Stimulated activated naive CD4-positive, alpha-beta T cell (primary cell): ENCODE measurements around the gene SH3BP1.
"Not testable (repeated sequence)": the region's sequence is repeated elsewhere in the genome, so short reads cannot be mapped to it uniquely, and the experiment has no call there.

Source experiments
- DNase-seq, 6 experiments: peaks; one replicate each; lab custom pipeline; 2025; lab: John Stamatoyannopoulos, UW

SH3BP1 gene

DNA sequence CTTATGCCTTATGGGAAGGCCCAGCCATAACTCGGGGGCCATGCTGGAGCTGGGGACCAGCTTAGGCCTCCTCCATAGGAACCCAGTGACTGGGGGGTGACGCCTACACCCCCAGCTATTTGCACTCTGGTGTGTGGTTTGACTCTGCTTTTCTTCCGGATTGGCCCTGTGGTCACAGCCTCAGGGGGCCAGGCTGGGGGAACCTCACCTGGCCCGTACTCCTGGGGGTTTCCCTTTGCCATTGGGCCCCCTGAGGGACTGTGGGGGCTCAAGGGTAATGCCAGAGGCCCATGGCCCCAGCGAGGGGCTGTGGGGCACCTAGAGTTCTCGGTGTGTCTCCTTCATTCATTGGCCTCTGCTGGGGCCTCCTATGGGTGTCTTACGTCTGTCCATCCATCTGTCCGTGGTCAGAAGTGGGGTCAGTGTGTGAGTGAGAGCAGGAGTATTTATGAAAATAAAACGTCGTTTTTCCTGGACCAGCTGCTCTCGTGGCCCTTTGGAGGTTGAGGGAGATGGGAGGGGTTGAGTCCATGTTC, 6.3 kb upstream of the SH3BP1 start:
- no peak for DNase-seq

- peak in 3 of 6 experiments; percentile 13 to 35 (median 18) for DNase-seq
Observed at GRCh38 chr22:37633625-37634416, 5.6 kb upstream of the SH3BP1 start.

- peak in 1 of 6 experiments; percentile 15 for DNase-seq
Observed at GRCh38 chr22:37634417-37634924, 5.0 kb upstream of the SH3BP1 start.

DNA sequence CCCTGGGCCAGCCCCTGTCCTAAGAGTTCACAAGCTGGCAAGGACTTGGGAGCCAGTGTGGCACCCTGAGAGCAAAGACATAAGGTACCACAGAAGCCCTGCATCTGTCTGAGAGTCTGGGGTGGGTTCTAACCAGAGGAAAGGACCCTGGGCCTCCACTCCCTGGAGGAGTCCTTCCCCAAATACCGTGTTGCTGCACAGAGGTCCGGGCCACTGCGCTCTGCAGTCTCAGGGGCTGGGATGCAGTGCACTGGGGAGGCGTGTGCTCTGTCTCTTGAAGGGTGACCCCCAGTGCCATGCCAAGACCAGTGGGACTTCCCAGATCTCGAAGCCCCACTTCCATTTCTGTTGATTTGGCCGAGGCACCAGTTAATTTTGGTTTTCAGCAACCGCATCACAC, 4.3 kb upstream of the SH3BP1 start:
- DNase-seq = no peak

DNA sequence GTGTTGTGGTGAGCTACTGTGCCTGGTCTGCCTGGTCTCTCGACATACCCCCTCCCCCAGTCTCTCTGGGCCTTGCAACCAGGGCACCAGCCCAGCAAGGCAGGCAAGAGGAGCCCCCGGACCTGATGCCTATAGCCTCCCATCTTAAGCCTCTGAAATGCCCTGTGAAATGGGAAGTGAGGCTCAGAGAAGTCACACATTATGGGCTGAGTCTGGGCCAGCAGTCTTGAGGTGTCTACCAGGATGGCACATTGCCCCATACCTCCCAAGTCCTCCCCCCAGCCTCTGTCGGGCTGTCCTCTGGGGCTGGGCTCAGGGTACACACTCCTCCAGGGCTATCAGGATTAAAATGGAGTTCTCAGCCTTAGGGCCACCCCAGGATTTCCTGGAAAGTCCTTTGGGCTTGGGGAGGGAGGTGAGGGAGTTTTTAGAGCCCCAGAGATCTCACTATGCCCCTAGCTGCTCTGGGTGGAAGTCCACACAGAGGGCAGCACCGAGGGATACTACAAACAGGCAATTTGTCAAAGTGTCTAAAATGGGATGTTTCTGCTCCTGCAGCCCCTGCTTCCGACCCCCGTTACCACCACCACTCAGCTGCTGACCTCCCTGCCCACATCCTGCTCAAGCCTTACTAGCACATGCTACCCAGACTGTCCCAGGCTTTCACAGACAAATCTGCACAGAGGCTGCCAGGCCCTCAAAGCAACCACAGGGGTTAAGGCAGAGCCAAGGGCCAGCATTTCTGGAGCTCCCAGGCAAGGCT, 3.1 kb upstream of the SH3BP1 start:
- peak in 1 of 6 experiments; percentile 19 for DNase-seq

DNA sequence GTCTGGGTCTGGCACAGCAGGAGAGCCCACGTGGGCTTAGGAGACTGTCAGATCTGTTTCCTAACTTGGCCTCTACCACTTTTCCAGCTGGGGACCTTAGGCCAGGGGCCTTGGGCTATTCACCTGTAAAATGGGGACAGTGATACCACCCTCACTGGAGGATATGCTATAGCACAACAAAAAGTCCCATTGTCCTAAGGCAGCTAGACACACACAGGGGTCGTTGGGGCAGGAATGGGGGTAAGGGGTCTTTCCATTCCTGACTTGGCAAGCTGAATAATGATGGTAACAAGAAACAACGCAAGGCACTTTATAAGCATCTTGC, 2.6 kb upstream of the SH3BP1 start:
- no peak for DNase-seq

DNA sequence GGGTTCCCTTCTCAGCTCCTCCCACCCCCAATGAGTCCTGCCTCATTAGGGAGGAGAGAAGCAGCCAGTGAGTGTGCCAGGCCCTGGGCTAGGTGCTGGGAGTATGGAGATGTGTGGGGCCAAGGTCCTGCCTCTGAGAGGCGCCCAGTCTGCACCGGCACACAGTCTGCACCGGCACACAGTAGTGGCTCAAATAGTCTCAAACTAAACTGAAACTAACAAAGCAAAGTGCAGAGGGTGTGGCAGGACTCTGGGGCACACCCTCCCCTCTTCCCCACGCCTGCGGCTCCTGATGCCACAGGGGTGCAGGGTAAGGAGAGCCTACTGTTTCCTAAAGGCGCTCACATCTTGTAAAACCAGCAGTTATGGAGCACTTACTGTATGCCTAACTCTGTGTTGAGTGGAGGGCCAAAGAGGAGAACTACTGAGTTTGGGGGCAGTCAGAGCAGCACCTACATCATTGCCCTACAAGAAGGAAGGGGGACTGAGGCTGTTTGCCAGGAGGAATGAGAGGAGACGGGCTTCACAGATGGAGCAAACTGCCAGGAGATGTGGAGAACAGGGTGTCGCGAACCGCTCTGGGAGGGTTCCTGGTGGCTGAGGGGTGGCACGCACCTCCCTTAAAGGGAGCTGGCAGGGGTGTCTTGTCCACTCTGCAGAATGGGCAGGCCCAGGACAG, 939 bp upstream of the SH3BP1 start:
- peak in 4 of 6 experiments; percentile 26 to 42 (median 34) for DNase-seq

DNA sequence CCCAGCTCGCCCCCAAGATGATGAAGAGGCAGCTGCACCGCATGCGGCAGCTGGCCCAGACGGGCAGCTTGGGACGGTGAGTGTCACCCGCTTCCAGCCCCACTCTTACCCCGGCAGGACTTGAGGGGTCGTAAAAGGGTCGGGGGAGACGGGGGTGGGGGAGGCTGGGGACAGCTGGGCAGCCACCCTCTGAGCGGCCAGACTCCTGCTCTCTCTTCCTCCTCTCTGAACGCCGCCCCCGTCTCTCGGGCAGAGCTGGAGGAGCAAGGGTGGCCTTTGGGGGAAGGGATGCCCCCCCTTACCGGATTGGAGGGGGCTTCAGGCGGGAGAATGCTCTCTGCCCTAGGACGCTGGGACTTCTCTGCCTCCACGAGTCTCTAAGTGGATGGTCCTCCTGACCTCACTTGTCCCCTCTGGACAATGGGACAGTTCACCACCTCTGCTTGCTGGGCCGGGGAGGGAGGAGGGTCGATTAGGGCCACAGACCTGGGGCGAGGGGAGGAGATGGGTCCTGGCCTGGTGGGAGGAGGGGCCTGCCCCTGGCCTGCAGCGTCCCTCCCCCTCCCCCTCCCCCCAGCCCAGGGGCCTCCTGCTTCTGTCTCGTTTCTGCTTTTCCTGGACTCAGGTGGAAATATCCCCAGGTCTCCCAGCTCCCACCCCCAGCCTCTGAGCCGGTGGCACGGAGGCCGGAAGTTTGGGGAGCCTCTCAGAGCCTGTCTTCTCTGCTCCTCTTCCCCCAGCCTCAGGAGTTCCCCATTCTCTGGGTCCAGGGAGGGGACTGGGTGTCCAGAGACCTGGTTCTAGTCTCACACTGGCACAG, 512 bp downstream of the SH3BP1 start:
- peak in 5 of 6 experiments; percentile 8 to 32 (median 28) for DNase-seq

DNA sequence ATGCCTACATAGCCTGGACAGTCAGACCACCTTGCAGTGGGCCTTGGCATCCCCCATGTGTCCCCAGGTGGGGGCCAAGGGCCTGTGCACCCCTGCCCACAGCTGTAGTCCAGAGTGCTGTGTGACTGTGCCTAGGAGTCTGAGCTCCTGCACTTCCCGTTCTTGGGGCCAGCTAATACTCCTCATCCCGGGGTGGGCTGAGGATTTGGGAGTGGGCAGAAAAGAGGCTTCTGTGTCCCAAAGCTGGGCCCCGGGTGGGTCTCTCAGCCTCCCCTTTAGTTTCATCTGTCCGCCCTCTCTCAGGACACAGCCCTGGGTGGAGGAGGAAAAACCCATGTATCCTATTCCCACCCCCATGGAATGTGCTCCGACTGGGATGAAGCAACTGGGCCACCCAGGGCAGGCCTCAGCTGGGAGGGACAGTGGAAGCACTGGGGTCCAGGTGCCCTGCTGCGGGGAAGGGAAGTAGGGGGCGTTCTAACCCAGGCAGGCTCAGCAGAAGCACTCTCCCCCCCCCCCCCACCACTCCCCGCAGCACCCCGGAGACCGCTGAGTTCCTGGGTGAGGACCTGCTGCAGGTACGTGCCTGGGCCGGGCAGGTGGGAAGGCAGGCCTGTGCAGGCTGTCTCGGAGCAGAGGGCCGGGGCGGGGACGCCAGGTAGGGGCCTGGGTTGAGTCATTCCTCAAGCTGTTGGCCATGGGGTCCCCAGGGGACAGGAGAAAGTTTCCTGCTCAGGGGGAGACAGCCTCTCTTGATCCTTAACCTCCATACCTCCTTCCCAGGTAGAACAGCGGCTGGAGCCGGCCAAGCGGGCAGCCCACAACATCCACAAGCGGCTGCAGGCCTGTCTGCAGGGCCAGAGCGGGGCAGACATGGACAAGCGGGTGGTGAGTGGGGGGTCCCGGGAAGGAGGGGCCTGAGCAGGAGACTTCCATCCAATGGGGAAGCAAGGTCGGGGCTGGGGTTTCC, 1.4 kb downstream of the SH3BP1 start:
- peak; percentile 13 to 47 (median 41) for DNase-seq

GRCh38 chr22:37641561-37641949, 2.1 kb downstream of the SH3BP1 start:
- no peak for DNase-seq

DNA sequence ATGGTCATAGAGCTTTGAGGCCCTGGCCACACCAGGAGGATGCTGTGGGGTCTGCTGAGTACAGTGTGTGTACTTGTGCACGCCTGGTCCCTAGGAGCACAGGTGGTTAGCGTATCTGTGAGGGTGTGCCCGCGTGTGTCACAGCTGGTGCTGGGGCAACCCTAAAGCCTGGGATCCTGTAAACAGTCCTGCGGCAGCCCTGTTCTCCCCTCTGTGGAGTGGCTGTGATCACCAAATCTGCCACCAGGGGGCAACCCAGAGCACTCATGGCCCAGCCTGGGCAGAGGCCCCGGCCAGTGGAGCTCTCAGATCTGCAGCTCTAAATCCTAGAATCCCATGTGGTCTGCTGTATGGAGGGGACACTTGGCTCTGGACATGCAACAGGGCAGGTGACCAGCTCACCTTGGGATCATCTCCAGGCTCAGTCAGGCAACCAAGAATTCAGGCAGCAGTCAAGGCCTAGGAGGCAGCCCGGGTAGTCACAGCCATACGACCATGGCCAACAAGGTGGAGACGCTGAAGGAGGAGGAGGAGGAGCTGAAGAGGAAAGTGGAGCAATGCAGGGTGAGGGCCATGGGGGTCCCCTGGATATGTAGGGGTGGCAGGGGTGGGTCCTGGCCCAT, 3.9 kb downstream of the SH3BP1 start:
- DNase-seq = peak; percentile 49 to 88 (median 80)

- DNase-seq = no peak
Observed at GRCh38 chr22:37647317-37647716, 7.8 kb downstream of the SH3BP1 start.

DNA sequence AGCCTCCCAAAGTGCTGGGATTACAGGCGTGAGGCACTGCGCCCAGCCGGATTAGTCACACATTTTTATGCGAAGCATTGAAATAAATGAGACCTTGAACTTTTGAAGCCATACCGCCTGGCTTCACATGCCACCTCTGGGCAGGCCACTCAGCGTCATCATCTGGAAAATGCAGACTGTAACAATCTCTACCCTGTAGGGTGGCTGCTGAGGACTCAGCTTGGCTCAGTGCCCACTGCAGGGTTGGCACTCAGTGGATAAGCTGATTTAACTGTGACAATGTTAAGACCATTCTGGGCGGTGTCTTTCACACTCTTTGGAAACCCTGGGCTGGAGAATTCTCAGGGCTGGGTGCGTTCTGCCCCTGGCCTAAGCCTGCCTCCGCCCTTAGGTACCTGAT, 8.5 kb downstream of the SH3BP1 start:
- no peak for DNase-seq

DNA sequence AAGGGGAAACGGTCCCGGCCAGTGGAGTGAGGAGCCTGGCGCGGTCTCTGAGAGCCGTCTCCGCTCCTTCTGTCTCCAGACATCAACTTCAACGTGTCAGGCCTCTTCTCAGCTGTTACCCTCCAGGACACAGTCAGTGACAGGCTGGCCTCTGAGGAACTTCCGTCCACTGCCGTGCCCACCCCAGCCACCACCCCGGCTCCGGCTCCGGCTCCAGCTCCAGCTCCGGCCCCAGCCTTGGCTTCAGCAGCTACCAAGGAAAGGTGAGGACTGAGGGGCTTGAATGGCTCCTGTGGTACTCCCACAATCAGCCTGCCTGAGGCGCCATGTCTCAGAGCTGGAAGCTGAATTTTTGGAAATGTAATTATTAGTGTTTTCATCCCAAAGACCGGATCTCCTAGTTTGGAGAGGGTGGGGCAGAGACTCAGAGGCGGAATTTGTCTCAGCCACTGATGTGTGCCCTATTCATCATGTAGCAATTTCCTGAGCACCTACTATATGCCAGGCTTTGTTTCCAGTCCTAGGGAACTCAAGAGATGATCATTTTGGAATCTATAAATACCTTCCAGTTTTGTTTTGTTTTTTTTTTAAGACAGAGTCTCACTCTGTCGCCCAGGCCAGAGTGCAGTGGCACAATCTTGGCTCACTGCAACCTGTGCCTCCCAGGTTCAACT, 11.1 kb downstream of the SH3BP1 start:
- DNase-seq = no peak

GRCh38 chr22:37654563-37655251, 15.2 kb downstream of the SH3BP1 start:
- no peak for DNase-seq

DNA sequence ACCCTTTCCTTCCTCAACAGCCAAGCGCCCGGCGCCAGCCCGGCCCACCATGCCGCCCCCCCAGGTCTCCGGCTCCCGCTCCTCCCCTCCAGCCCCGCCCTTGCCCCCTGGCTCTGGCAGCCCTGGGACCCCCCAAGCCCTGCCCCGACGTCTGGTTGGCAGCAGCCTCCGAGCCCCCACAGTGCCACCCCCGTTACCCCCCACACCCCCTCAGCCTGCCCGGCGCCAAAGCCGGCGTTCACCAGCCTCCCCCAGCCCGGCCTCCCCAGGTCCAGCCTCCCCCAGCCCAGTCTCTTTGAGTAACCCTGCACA, 15.7 kb downstream of the SH3BP1 start:
- no peak for DNase-seq

DNA sequence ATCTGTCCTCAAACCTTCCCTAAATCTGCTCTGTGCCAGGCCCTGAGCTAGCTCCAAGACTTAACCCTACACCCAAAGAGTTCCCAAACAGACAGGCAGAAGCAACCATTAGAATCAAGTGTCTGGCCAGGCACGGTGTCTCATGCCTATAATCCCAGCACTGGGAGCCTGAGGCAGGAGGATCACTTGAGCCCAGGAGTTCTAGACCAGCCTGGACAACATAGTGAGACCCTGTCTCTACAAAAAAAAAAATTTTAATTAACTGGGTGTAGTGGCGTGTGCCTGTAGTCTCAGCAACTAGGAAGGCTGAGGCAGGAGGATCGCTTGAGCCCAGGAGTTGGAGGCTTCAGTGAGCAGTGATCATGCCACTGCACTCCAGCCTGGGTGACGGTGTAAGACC, 17.1 kb downstream of the SH3BP1 start:
- DNase-seq = not testable (repeated sequence)

DNA sequence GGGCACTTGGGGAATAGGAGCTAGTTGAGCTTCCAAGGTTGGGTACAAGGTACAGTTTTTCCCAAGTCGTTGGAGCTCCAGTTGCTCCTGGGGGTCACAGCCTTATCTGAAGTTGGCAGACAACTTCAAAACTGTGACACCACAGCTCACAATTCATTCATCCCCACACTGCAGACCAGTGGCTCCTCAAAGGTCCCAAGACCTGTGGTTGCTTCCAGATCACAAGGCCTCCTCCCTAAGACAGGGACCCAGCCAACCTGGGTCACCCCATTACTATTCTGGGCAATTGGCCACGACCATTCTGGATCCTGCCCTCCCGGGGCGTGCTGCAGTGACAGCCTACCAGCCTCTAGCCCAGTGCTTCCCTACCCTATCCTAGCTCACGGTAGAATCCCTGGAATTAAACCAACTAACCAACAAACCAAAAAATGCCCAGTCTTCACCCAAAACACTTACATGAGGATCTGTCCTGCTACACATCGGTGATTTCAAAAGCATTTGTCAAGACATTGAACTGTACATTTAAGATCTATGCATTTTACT, 18.2 kb downstream of the SH3BP1 start:
- DNase-seq = no peak
